ENCODE results near the gene TBC1D14. TPM values are rescaled to one million over a fixed set of nuclear protein-coding genes. Genes with fewer than 3 reads are reported as not detected.
A peak's percentile ranks its signal among the peaks of the same experiment; 100 is the strongest.

The TBC1D14 gene
- polyA plus RNA-seq, 1 donor from 2014 or later = 28.2 TPM

DNA sequence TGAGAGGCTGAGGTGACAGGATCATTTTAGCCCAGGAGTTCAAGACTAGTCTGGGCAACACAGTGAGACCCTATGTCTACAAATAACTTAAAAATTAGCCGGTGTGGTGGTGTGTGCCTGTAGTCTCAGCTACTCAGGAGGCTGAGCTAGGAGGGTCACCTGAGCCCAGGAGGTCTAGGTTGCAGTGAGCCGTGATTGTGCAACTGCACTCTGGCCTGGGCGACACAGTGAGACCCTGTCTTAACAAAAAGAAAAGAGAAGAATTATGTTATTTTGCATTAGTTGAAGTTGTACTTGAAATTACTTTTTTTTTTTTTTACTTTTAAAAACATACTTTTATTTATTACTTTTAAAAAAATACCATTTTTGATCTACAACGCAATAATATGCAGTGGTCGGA is 111.7 kb downstream of the TBC1D14 start:
- Mint-ChIP-seq H3K27ac (peak overlapping the region in 1 of 3 donors; percentile 23), H3K4me3 (no peak overlapping the region), H3K4me1 (peaks cover 0 to 3% (median 0%) of the 10 kb centered on the region in 3 donors), H3K9me3 (no peaks in the 10 kb centered on the region), H3K27me3 (no peaks in the 10 kb centered on the region), H3K36me3 (peaks cover 4% of the 10 kb centered on the region)

DNA sequence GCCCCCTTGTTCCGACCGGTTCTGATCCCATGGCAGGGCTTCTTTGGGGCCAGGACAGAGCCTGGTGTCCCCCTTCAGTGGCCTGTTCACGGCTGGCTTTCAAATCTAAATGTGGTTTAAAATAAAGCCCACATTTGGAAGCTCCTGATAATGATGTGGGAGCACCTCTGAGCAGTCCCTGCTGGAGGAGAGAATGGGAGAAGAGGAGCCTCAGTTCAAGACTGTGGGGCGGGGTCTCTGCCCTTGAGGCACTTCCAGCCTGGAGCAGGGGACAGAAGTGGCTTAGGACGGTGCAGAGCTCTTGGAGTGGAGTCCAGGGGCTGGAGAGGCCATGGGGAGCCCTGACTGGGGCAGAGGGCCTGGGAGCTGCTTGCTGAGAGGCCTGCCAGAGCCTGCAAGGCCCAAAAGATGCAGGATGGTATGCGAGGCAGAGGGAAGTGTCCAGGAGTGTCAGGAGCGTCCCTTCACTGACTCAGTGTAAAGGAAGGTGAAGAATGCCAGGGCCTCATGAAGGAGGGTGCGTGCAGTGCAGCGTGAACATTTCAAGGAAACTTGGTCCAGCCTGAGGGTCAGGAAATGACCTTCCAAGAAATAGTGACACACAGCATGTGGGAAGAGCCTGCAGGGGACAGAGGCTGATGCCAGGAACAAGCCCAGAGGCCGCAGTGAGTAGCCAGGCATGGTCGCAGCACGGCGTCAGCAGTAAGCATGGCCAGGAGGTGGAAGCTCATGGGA is 112.5 kb downstream of the TBC1D14 start:
- H3K27me3 Mint-ChIP-seq = no peaks in the 10 kb centered on the region
- H3K36me3 Mint-ChIP-seq = peaks cover 4% of the 10 kb centered on the region
- H3K4me1 Mint-ChIP-seq = peaks cover 0 to 3% (median 0%) of the 10 kb centered on the region in 3 donors
- H3K9me3 Mint-ChIP-seq = no peaks in the 10 kb centered on the region
- H3K4me3 Mint-ChIP-seq = no peak overlapping the region
- H3K27ac Mint-ChIP-seq = no peak overlapping the region

DNA sequence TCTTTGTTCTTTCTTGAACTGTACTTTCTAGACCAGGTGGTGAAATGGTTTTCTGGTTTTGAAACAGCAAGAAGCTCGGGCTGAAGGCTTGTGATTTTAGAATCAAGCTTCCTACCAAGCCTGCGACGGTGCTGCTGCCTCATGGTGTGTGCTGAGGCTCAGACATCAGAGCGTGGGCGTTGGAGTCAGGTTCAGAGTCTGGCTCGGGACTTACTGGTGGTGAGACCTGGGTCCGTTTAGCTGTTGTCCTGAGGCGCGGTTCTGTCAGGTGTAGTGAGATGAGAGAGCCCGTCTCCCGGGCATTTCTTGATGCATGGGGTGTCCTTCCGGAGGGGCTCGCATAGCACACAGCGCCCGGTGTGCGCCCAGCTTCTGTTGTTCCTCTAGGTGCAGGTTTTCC is 113.9 kb downstream of the TBC1D14 start:
- Mint-ChIP-seq H3K27ac (no peak overlapping the region), H3K27me3 (no peaks in the 10 kb centered on the region), H3K36me3 (peaks cover 4% of the 10 kb centered on the region), H3K9me3 (no peaks in the 10 kb centered on the region), H3K4me3 (no peak overlapping the region), H3K4me1 (peaks cover 0 to 3% (median 0%) of the 10 kb centered on the region in 3 donors)

DNA sequence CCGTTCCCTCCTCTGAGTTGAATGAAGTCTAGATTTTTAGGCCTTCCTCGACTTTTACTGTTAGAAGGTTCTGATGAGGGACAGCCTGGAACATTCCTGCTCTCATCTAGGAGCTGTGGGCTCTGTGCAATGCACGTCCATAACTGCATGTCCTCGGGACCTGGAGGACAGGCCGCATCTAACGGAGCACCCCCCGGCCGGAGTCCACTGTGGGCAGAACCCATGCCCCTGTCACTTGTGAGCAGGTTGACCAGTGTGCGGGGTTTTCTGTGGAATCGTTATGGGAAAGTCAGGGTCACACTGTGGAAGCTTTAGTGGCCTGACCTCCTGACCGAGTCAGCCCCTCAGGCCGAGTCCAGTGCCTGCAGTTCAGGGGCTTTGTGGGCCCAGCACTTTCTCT is 114.3 kb downstream of the TBC1D14 start:
- Mint-ChIP-seq H3K4me3 (no peak overlapping the region), H3K27ac (no peak overlapping the region), H3K36me3 (peaks cover 4% of the 10 kb centered on the region), H3K4me1 (peaks cover 0 to 3% (median 0%) of the 10 kb centered on the region in 3 donors), H3K27me3 (no peaks in the 10 kb centered on the region), H3K9me3 (no peaks in the 10 kb centered on the region)

DNA sequence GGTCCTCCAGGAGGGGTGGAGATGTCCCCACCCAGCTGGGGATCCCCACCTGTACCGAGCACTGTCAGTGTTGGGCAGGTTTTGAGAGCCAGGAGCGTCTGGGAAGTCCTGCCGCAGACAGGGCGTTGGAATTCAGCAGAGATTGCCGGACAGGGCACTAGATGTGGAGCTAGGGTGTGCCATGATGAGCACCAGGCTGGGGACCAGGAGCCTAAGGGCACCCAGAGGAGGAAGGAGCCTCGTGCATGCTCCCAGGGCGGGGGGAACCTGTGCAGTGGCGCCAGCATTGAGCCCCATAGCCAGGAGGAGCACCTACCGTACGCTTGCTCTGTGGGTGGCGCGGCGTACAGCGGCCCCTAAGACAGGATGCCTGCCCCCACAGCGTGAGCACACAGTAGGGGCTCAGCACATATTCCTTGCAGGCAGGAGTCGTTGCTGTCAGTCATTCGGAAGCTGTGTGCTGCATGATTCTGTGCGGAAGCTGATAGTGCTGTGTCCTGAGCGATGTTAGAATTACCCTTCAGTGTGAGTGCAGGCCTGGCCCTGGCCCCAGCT is 114.8 kb downstream of the TBC1D14 start:
- H3K4me1 Mint-ChIP-seq = peaks cover 0 to 3% (median 0%) of the 10 kb centered on the region in 3 donors
- no peaks in the 10 kb centered on the region for H3K27me3 Mint-ChIP-seq
- peaks cover 4% of the 10 kb centered on the region for H3K36me3 Mint-ChIP-seq
- H3K27ac Mint-ChIP-seq = no peak overlapping the region
- H3K9me3 Mint-ChIP-seq = no peaks in the 10 kb centered on the region
- no peak overlapping the region for H3K4me3 Mint-ChIP-seq

DNA sequence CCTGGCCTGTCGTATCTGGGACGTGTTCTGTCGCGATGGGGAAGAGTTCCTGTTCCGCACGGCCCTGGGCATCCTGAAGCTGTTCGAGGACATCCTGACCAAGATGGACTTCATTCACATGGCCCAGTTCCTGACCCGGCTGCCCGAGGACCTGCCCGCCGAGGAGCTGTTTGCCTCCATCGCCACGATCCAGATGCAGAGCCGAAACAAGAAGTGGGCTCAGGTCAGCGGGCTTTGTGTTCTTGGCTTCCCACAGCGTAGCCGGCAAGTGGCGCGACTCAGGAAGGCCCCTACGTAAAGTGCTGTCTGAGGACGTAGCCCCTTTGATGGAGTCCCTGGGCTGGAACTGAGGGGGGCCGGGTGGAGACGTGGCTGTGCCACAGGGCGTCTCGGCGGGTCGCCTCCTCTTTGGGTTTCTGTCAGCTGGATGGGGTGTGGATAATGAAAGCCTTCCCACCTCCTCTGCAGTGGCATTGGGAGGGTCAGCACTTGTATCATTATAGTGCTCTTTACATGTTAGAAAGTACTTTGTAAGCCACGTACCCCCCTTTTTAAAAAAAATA is 115.5 kb downstream of the TBC1D14 start:
- peaks cover 0 to 3% (median 0%) of the 10 kb centered on the region in 3 donors for H3K4me1 Mint-ChIP-seq
- H3K36me3 Mint-ChIP-seq = peaks cover 4% of the 10 kb centered on the region
- no peaks in the 10 kb centered on the region for H3K27me3 Mint-ChIP-seq
- H3K27ac Mint-ChIP-seq = no peak overlapping the region
- H3K9me3 Mint-ChIP-seq = no peaks in the 10 kb centered on the region
- no peak overlapping the region for H3K4me3 Mint-ChIP-seq

DNA sequence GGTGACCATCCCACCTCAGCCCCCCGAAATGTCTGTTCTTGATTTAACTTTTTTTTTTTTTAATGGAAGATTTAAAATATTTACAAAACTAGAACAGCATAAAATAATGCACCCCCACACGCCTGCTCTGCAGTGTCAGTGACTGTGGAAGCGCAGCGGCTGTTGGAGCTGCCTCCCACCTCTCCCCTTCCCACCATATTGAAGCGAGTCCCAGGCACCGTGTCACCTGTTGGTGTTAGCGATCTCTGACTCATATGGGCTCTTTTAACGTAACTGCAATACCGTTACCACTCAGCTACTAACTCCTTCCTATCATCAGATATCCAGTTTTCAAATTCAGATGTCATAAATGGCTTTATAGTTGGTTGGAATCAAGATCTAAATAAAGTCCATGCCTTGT is 116.5 kb downstream of the TBC1D14 start:
- H3K9me3 Mint-ChIP-seq = no peaks in the 10 kb centered on the region
- no peak overlapping the region for H3K4me3 Mint-ChIP-seq
- H3K27me3 Mint-ChIP-seq = no peaks in the 10 kb centered on the region
- H3K36me3 Mint-ChIP-seq = peaks cover 4% of the 10 kb centered on the region
- H3K27ac Mint-ChIP-seq = peak overlapping the region in 1 of 3 donors; percentile 78
- H3K4me1 Mint-ChIP-seq = no peaks in the 10 kb centered on the region

DNA sequence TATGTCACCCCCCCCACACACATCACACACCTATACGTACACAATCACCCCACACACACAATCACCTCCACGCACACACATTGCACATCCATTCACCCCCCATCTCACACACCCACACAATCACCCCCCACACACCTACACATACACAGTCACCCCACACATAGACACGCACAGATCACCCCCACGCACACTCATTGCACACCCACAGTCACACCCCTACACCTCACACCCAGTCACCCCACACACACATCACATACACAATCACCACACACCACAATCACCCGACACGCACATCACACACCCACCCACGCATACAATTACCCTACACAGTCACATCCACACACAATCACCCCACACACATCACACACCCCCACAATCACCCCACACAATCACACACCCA is 117.7 kb downstream of the TBC1D14 start:
- Mint-ChIP-seq H3K4me1 (no peaks in the 10 kb centered on the region), H3K4me3 (no peak overlapping the region), H3K27ac (no peak overlapping the region), H3K9me3 (no peaks in the 10 kb centered on the region), H3K27me3 (no peaks in the 10 kb centered on the region), H3K36me3 (peaks cover 4% of the 10 kb centered on the region)

DNA sequence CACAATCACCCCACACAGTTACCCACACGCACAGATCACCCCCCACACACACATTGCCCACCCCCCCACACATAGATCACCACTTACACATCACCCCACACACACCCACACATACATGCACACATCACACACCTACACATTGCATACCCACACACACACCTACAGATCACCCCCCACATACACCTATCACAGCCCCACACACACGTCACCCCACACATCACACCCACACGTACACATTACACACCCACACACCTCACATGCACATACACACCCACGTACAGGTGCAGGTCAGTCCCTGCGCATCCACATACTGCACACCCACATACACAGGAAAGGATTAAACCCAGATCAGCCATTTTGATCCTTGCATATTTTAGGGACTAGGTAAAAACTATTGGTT is 118.3 kb downstream of the TBC1D14 start:
- H3K4me3 Mint-ChIP-seq = no peak overlapping the region
- peaks cover 4% of the 10 kb centered on the region for H3K36me3 Mint-ChIP-seq
- H3K4me1 Mint-ChIP-seq = no peaks in the 10 kb centered on the region
- no peaks in the 10 kb centered on the region for H3K9me3 Mint-ChIP-seq
- no peak overlapping the region for H3K27ac Mint-ChIP-seq
- H3K27me3 Mint-ChIP-seq = no peaks in the 10 kb centered on the region

DNA sequence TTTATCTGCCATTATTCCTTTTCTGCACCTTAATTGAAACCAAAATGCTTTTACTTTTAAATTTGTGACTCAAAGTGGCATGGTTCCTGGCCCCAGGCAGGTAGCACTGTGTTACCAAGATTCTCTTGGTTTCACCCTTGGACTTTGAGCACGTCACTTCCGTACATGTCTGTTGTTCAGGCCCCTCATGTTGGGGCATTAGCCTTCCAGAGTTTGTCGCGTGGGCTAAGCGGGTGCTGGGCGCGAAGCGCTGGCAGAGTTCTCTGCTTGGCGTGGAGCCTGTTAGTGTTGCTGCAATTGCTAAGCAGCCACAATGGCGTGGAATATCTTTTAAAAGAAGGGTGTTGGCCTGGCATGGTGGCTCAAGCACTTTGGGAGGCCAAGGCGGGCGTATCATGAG is 119.6 kb downstream of the TBC1D14 start:
- Mint-ChIP-seq H3K27me3 (no peaks in the 10 kb centered on the region), H3K4me1 (no peaks in the 10 kb centered on the region), H3K36me3 (peaks cover 2% of the 10 kb centered on the region), H3K9me3 (no peaks in the 10 kb centered on the region), H3K27ac (no peak overlapping the region), H3K4me3 (peak overlapping the region in 1 of 4 donors; percentile 41)

DNA sequence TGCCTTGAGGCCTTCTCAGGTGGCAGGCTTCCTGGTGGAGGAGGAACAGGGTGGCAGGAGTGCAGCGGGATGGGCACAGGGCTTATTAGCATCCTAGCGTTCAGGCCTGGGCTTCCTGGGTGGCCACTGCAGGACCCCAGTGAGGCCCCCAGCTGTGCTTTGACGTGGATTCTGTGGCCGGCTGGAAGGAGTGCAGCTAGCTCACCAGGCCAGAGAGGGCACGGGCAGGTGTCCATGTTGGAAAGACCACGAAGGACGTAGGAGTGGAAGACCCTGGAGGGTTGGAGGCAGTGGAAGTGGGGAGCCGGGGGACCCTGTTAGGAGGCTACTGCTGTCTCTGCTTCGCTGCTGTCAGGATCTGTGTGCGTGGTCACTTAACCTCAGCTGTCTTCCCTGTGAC is 120.3 kb downstream of the TBC1D14 start:
- Mint-ChIP-seq H3K4me1 (no peaks in the 10 kb centered on the region), H3K4me3 (no peak overlapping the region), H3K9me3 (no peaks in the 10 kb centered on the region), H3K36me3 (peaks cover 2% of the 10 kb centered on the region), H3K27ac (no peak overlapping the region), H3K27me3 (no peaks in the 10 kb centered on the region)

DNA sequence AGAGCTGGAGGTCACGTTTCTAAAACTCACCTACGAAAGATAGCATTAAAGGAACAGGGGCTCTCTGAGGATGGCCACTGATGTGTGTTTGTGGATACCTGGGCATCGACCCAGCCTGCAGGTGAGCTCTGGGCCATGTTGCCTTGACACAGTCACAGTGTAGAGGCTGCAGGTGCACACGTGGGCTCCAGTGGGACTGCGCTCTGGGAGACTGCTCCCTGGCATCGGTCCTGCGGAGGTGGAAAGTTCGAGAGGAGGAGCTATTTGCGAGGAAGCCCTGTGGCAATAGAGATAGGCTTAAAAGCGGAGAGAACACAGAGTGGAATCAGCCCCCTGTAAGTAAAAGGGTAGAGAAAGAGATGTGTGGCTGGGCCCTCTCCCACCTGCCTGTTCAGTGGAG is 121.2 kb downstream of the TBC1D14 start:
- no peaks in the 10 kb centered on the region for H3K27me3 Mint-ChIP-seq
- H3K4me3 Mint-ChIP-seq = peak overlapping the region in 2 of 4 donors; percentile 8 to 27
- no peaks in the 10 kb centered on the region for H3K4me1 Mint-ChIP-seq
- H3K27ac Mint-ChIP-seq = no peak overlapping the region
- peaks cover 2% of the 10 kb centered on the region for H3K36me3 Mint-ChIP-seq
- no peaks in the 10 kb centered on the region for H3K9me3 Mint-ChIP-seq

DNA sequence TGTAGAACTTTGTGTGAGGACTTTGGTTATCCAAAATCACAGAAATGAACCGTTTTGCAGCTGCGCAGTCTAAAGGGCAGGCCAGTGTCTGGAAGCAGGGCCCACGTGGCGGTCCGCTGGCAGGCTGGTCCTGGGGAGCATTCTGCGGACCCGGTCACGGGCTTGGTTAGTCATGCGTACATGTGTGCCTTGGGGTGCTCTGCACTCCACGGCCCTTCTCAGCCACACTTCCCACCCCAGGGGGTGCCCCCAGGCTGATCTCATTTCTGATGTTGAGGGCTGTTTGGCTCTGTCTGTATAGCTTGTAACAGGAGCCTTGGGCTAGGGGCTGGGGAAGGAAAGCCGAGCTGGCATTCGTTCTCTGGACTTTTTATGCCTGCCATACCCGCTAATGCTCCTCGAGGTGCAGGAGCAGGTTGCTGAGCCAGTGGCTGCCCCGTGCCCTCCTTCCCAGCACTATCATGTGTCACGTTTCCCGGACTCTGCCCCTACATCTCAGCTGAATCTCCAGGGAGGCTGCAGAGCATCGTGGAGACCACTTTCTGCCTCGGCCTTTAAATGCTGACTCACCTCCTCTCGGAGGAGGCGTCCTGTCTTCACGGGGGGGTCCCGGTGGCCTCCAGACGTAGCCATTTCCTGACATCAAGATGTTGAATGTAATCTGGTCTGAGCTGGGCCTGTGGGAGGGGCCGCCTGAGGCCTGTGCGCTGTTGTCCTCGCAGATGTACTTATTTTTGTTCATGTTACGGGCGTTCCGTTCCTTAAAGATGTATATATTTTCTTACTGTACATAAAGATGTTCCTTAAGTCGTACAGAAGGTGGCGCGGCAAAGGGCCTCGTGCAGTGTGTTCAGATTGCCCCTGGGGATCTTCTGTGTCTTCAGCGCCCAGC is 122.2 kb downstream of the TBC1D14 start:
- Mint-ChIP-seq H3K36me3 (no peaks in the 10 kb centered on the region), H3K9me3 (no peaks in the 10 kb centered on the region), H3K4me3 (peak overlapping the region in 1 of 4 donors; percentile 39), H3K4me1 (no peaks in the 10 kb centered on the region), H3K27ac (no peak overlapping the region), H3K27me3 (no peaks in the 10 kb centered on the region)

DNA sequence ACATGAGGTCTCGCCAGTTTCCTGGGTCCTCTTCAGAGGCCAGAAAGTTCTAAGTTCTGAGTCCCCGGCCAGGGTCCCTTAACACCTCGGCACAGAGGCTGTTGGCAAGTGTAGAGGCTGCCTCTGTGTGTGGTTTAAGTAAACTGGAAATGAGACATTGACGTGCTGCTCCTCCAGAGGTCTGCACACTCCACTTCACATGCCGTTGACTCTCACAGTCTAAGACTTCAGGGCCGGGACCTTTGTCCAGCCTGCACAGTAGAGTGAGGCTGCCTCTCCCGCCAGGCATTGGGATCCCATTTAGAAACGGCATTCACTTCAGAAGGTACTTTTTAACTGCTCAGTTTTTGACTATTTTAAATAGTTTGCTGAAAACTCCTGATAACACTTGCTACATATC is 123.0 kb downstream of the TBC1D14 start:
- Mint-ChIP-seq H3K4me1 (no peaks in the 10 kb centered on the region), H3K27ac (no peak overlapping the region), H3K9me3 (no peaks in the 10 kb centered on the region), H3K27me3 (no peaks in the 10 kb centered on the region), H3K36me3 (no peaks in the 10 kb centered on the region), H3K4me3 (peak overlapping the region in 1 of 4 donors; percentile 39)

Measured in IgD-negative memory B cell (primary cell).